DOHH2 (cell line): ENCODE measurements around the gene KRT77.

Source experiments
- EZH2phosphoT487 ChIP-seq: fragments of 200-600 bp; sonication (generic); IDR thresholded peaks from 2 replicates; pipeline ENCODE4 v1.6.1; 2017; ENCODE audit warnings: borderline replicate concordance, mild to moderate bottlenecking, antibody characterized with exemption, low read length, moderate library complexity, mixed read lengths
- TF ChIP-seq, protein P1 (sequence below): fragments of 200-600 bp; sonication (generic); IDR thresholded peaks from one replicate; pipeline ENCODE4 v1.5.1; 2014; ENCODE audit warnings: antibody characterized with exemption, mild to moderate bottlenecking, low read depth, low read length; ENCODE audit not compliant: poor library complexity, severe bottlenecking

DNA sequence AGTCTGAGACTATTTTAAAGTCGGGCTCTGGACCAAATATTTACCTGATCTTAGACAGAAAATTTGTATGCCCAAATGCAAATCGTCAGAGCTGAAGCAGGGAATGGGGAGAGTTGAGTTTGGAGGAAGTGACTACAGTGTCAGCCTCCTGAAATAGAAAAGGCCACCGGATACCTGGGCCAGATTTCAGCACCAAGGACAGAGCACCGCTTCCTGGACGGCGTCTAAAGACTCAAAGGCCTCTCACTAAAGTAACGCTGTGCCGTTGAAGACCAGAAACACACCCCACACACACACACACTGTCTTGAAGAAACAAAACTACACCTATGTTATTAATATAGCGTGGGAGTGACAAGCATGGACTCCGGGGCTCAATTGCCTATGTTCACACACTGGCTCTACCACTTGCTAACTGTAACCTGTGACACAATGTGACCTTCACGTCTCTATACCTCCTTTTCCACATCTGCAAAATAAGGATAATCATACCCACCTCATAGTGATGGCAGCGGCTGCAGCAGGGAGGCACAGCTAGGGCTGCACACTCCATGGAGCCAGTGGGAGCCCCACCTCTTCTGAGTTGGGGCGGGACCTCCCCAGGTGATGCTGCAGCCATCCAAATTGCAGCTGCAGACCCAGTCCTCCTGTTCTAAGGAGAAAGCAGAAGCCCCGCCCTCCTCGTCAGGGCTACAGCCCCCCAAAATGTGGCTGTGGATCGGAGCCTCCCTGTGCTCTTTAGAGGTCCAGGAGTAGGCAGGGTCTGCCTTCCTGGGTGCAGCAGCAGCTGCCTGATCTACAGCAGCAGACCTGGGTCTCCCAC is 38.3 kb upstream of the KRT77 start:
- TF ChIP-seq, protein P1, sequence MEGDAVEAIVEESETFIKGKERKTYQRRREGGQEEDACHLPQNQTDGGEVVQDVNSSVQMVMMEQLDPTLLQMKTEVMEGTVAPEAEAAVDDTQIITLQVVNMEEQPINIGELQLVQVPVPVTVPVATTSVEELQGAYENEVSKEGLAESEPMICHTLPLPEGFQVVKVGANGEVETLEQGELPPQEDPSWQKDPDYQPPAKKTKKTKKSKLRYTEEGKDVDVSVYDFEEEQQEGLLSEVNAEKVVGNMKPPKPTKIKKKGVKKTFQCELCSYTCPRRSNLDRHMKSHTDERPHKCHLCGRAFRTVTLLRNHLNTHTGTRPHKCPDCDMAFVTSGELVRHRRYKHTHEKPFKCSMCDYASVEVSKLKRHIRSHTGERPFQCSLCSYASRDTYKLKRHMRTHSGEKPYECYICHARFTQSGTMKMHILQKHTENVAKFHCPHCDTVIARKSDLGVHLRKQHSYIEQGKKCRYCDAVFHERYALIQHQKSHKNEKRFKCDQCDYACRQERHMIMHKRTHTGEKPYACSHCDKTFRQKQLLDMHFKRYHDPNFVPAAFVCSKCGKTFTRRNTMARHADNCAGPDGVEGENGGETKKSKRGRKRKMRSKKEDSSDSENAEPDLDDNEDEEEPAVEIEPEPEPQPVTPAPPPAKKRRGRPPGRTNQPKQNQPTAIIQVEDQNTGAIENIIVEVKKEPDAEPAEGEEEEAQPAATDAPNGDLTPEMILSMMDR = no peak
- no peak for TF ChIP-seq EZH2phosphoT487
